ENCODE measurements around the gene ADAMTS2.
A peak's percentile ranks its signal among the peaks of the same experiment; 100 is the strongest.

ADAMTS2 gene

DNA sequence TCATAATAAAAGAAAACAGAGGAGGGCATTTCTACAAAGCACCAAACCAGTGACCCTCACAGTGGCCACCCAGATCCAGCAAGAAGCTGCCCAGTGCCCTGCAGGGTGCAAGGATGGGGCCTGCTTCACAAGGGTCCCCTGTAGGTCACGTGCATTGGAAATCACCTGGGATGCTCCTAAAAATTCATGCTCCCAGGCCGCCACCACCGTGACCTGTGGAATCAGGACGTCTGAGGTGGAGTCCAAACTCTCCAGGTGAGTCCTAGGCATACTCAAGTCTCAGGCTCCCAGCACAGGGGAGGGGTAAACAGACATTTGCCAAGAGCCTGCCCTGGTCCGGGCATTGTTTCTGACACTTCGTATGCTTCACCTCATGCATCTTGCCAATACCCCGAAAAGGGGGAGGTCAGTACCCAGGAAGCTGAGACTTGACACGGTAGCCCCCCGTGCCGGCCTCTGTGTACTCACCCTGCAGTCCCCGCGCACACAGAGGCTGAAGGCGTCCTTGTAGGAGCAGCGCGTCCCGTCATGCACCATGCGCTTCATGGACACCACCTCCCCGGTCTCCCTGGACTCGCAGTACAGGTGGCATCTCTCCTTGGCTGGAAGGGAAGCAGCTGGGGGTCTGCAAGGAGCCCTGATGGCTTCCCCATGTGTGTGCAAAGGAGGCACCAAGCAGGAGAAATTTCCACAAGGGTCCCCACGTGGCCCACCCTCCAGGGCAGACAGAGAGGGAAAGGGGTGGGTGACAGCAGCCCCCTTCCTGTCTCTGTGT lies 209.6 kb downstream of the ADAMTS2 start:
- H3K4me3 ChIP-seq (ENCODE audit: low read depth, low read length), result no peak overlapping the region
- no peak for TF ChIP-seq CTCF (conservative IDR thresholded peaks at IDR 0.05; ENCODE audit: low read depth, low read length)
- no peak for DNase-seq (ENCODE audit: low read depth)

- DNase-seq (ENCODE audit: low read depth), result no peak
- no peak overlapping the region for H3K4me3 ChIP-seq (ENCODE audit: low read depth, low read length)
- no peak for TF ChIP-seq CTCF (conservative IDR thresholded peaks at IDR 0.05; ENCODE audit: low read depth, low read length)
Observed at GRCh38 chr5:179135006-179135405, 210.3 kb downstream of the ADAMTS2 start.

GRCh38 chr5:179134511-179134910 lies 210.8 kb downstream of the ADAMTS2 start:
- TF ChIP-seq CTCF (conservative IDR thresholded peaks at IDR 0.05; ENCODE audit: low read depth, low read length), result no peak
- DNase-seq (ENCODE audit: low read depth), result no peak
- H3K4me3 ChIP-seq (ENCODE audit: low read depth, low read length), result no peak overlapping the region

DNA sequence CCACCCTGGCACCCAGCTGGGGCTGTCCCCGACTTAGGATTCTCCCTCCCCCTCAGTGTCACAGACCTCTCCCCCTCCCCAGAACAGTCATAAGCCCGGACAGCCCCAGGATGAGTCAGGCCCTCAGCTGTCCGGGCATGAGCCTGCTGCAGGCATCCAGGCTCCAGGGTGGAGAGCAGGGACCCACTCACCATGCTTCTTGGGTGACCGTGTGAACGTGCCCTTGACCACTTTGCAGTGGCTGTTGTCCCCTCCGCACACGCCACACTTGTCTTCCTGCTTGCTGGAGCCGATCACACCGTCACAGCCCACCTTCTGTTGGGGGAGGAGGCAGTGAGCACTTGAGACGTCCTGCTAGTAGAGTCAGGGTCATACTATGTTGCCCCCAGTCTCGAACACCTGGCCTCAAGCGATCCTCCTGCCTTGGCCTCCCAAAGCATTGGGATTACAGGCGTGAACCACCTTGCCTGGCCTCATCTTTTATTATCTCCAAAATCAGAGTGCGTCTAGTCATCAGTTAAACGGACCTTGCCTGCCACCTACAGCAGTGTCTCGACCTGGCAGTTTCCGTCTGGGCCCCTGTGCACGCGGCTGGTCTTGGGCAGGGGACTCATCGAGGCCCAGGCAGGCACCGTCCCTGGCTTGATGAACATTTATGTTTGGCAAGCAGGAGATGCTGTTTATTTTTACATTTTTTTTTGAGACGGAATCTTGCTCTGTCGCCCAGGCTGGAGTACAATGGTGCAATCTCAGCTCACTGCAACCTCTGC lies 212.5 kb downstream of the ADAMTS2 start:
- peak; percentile 4 for DNase-seq (ENCODE audit: low read depth)
- TF ChIP-seq CTCF (conservative IDR thresholded peaks at IDR 0.05; ENCODE audit: low read depth, low read length), result no peak
- no peak overlapping the region for H3K4me3 ChIP-seq (ENCODE audit: low read depth, low read length)

GRCh38 chr5:179131886-179132585 lies 213.2 kb downstream of the ADAMTS2 start:
- H3K4me3 ChIP-seq (ENCODE audit: low read depth, low read length), result no peak overlapping the region
- no peak for DNase-seq (ENCODE audit: low read depth)
- TF ChIP-seq CTCF (conservative IDR thresholded peaks at IDR 0.05; ENCODE audit: low read depth, low read length), result no peak

DNA sequence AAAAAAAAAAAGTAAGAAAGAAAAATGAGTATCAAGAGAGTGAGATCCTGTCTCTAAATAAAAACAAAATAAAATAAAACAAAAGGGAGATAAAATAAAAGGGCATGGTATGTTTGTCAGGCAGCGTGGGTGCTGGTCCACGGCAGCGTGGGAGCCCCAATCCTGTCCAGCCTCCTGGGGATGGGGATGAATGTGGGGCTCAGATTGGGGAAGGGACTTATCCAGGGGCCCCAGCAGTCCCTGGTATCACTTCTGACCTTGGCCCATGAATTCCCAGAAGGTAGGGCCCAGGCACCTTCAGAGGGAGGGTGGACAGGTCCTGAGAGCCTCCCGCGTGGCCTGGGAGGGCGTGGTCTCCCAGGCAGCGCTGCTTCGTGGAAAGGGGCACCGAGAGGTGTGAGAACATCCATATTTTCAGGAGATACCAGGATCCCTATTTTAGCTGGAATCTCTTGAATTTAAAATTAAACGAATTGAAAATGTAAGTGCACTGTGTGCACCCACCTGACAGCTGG lies 213.9 kb downstream of the ADAMTS2 start:
- no peak overlapping the region for H3K4me3 ChIP-seq (ENCODE audit: low read depth, low read length)
- no peak for TF ChIP-seq CTCF (conservative IDR thresholded peaks at IDR 0.05; ENCODE audit: low read depth, low read length)
- DNase-seq (ENCODE audit: low read depth), result no peak

All from choroid plexus epithelial cell (primary cell).